ENCODE measurements around the gene MT1A.
"Not testable (repeated sequence)": the region's sequence is repeated elsewhere in the genome, so short reads cannot be mapped to it uniquely, and the experiment has no call there.

Gene MT1A

GRCh38 chr16:56657555-56658326, 19.3 kb downstream of the MT1A start, which contains the start of gene MT1F:
Gene MT1F (plus strand): TSS chr16:56657959. CDS start chr16:56658059, 100 bp downstream.
- peak; percentile 61 for DNase-seq (ENCODE audit: low read depth)

GRCh38 chr16:56658327-56658875, 19.9 kb downstream of the MT1A start:
- DNase-seq (ENCODE audit: low read depth): no peak

GRCh38 chr16:56662357-56663354, 24.2 kb downstream of the MT1A start:
- no peak for DNase-seq (ENCODE audit: low read depth)

- DNase-seq (ENCODE audit: low read depth): no peak
Observed at GRCh38 chr16:56664506-56664905, 26.0 kb downstream of the MT1A start.

GRCh38 chr16:56665286-56666261, 27.1 kb downstream of the MT1A start:
- not testable (repeated sequence) for DNase-seq (ENCODE audit: low read depth)

GRCh38 chr16:56667581-56668571, 29.4 kb downstream of the MT1A start, which contains the start of gene MT1G:
Gene MT1G (minus strand): TSS chr16:56668065. CDS start chr16:56667993, 72 bp downstream.
- no peak for DNase-seq (ENCODE audit: low read depth)

GRCh38 chr16:56669005-56669839, 30.8 kb downstream of the MT1A start, which contains the start of gene MT1H:
Gene MT1H (plus strand): TSS chr16:56669814. CDS start chr16:56669885, 71 bp downstream.
- DNase-seq (ENCODE audit: low read depth): no peak

- no peak for DNase-seq (ENCODE audit: low read depth)
Observed at GRCh38 chr16:56669840-56670619, 31.6 kb downstream of the MT1A start.

GRCh38 chr16:56670620-56670934, 32.1 kb downstream of the MT1A start:
- no peak for DNase-seq (ENCODE audit: low read depth)

- not testable (repeated sequence) for DNase-seq (ENCODE audit: low read depth)
Observed at GRCh38 chr16:56671691-56672090, 33.2 kb downstream of the MT1A start.

- not testable (repeated sequence) for DNase-seq (ENCODE audit: low read depth)
Observed at GRCh38 chr16:56672171-56672570, 33.7 kb downstream of the MT1A start.

GRCh38 chr16:56672761-56673536, 34.5 kb downstream of the MT1A start:
- DNase-seq (ENCODE audit: low read depth): no peak

- DNase-seq (ENCODE audit: low read depth): no peak
Observed at GRCh38 chr16:56673921-56674320, 35.5 kb downstream of the MT1A start.

- not testable (repeated sequence) for DNase-seq (ENCODE audit: low read depth)
Observed at GRCh38 chr16:56674570-56674969, 36.1 kb downstream of the MT1A start.

GRCh38 chr16:56675685-56676210, 37.3 kb downstream of the MT1A start:
- DNase-seq (ENCODE audit: low read depth): no peak

- DNase-seq (ENCODE audit: low read depth): no peak
Observed at GRCh38 chr16:56677474-56677873, 39.0 kb downstream of the MT1A start.

Data from stimulated activated CD8-positive, alpha-beta memory T cell treated with anti-CD3 and anti-CD28 coated beads, Interleukin-7, amount 100 ng/mL, for 24 hours (primary cell).